Measurements from ENCODE around the gene RPS19BP1.

The RPS19BP1 gene

GRCh38 chr22:39559456-39560105 is 27.0 kb upstream of the RPS19BP1 start:
- DNase-seq (ENCODE audit: low read depth) = no peak

GRCh38 chr22:39558950-39559349 is 26.4 kb upstream of the RPS19BP1 start:
- no peak for DNase-seq (ENCODE audit: low read depth)

GRCh38 chr22:39558254-39558727 is 25.7 kb upstream of the RPS19BP1 start:
- no peak for DNase-seq (ENCODE audit: low read depth)

- DNase-seq (ENCODE audit: low read depth) = no peak
These were observed 24.7 kb upstream of the RPS19BP1 start for GRCh38 chr22:39556970-39557841.

- DNase-seq (ENCODE audit: low read depth) = no peak
These were observed 21.6 kb upstream of the RPS19BP1 start for GRCh38 chr22:39554151-39554550.

GRCh38 chr22:39553429-39553828 is 20.9 kb upstream of the RPS19BP1 start:
- no peak for DNase-seq (ENCODE audit: low read depth)

GRCh38 chr22:39547587-39547947 is 15.0 kb upstream of the RPS19BP1 start:
- no peak for DNase-seq (ENCODE audit: low read depth)

GRCh38 chr22:39546889-39547586 is 14.5 kb upstream of the RPS19BP1 start:
- DNase-seq (ENCODE audit: low read depth) = no peak

- peak; percentile 37 for DNase-seq (ENCODE audit: low read depth)
These were observed 13.1 kb upstream of the RPS19BP1 start for GRCh38 chr22:39545386-39546365.

- DNase-seq (ENCODE audit: low read depth) = no peak
These were observed 10.5 kb upstream of the RPS19BP1 start for GRCh38 chr22:39543095-39543494.

- DNase-seq (ENCODE audit: low read depth) = no peak
These were observed 5.4 kb upstream of the RPS19BP1 start for GRCh38 chr22:39537975-39538374.

GRCh38 chr22:39536711-39537110 is 4.2 kb upstream of the RPS19BP1 start:
- no peak for DNase-seq (ENCODE audit: low read depth)

GRCh38 chr22:39535831-39536449 is 3.4 kb upstream of the RPS19BP1 start:
- no peak for DNase-seq (ENCODE audit: low read depth)

- DNase-seq (ENCODE audit: low read depth) = no peak
These were observed 2.8 kb upstream of the RPS19BP1 start for GRCh38 chr22:39535357-39535725.

- DNase-seq (ENCODE audit: low read depth) = peak; percentile 56
These were observed 2.2 kb upstream of the RPS19BP1 start for GRCh38 chr22:39534591-39535356.

- DNase-seq (ENCODE audit: low read depth) = no peak
These were observed 1.6 kb upstream of the RPS19BP1 start for GRCh38 chr22:39534092-39534506.

- no peak for DNase-seq (ENCODE audit: low read depth)
These were observed 1.7 kb downstream of the RPS19BP1 start for GRCh38 chr22:39530692-39531331.

- no peak for DNase-seq (ENCODE audit: low read depth)
These were observed 2.4 kb downstream of the RPS19BP1 start for GRCh38 chr22:39530116-39530515.

- DNase-seq (ENCODE audit: low read depth) = no peak
These were observed 3.1 kb downstream of the RPS19BP1 start for GRCh38 chr22:39529487-39529851.
